Brain microvascular endothelial cell (primary cell): ENCODE data around the gene GLRX2.
A peak's percentile ranks its signal among the peaks of the same experiment; 100 is the strongest.

ENCODE experiments used
- DNase-seq: peaks from one replicate; pipeline ENCODE4 v3.0.0-alpha.2; 2020
- H3K27ac ChIP-seq: fragments of 250-450 bp; sonication (Bioruptor Pico); 2 replicates; pipeline ENCODE4 v1.5.1; 2020; ENCODE audit warnings: mild to moderate bottlenecking, moderate library complexity
- H3K27me3 ChIP-seq: fragments of 250-450 bp; sonication (Bioruptor Pico); replicated peaks from 2 replicates; pipeline ENCODE4 v1.5.1; 2020; ENCODE audit warnings: mild to moderate bottlenecking
- H3K36me3 ChIP-seq: fragments of 250-450 bp; sonication (Bioruptor Pico); replicated peaks from 2 replicates; pipeline ENCODE4 v1.5.1; 2020; ENCODE audit warnings: mild to moderate bottlenecking
- H3K4me3 ChIP-seq: 2 replicates; pipeline ENCODE4 v1.5.1; 2011; ENCODE audit warnings: low read depth, mild to moderate bottlenecking, control low read depth, low read length, moderate library complexity
- CTCF ChIP-seq: IDR thresholded peaks from 2 replicates; pipeline ENCODE4 v1.5.1; 2011; ENCODE audit warnings: low read depth, mild to moderate bottlenecking, moderate library complexity, low read length, control low read depth, inconsistent platforms; ENCODE audit errors: missing control alignments
- in situ Hi-C: cut with HindIII; loops from 2 replicates; pipeline ENCODE4 v1.10.0; 2017; ENCODE audit warnings: low sequenced_read_pairs, low pct_ligation_motif_present

GLRX2 gene

GRCh38 chr1:193069748-193070385 is 35.3 kb downstream of the GLRX2 start:
- no peak overlapping the region for H3K27ac ChIP-seq
- in situ Hi-C loops: no loop called here
- TF ChIP-seq CTCF: peak; percentile 67
- peaks cover 8% of the 10 kb centered on the region for H3K36me3 ChIP-seq
- no peak for DNase-seq
- no peaks in the 10 kb centered on the region for H3K27me3 ChIP-seq
- H3K4me3 ChIP-seq: no peak overlapping the region

GRCh38 chr1:193068013-193068412 is 37.2 kb downstream of the GLRX2 start:
- DNase-seq: no peak
- no peaks in the 10 kb centered on the region for H3K27me3 ChIP-seq
- H3K36me3 ChIP-seq: peaks cover 8% of the 10 kb centered on the region
- TF ChIP-seq CTCF: no peak
- H3K4me3 ChIP-seq: no peak overlapping the region
- no peak overlapping the region for H3K27ac ChIP-seq
- in situ Hi-C loops: no loop called here

GRCh38 chr1:193066606-193067005 is 38.6 kb downstream of the GLRX2 start:
- Histone ChIP-seq H3K4me3 (no peak overlapping the region), H3K27ac (no peak overlapping the region), H3K36me3 (peaks cover 7% of the 10 kb centered on the region), H3K27me3 (no peaks in the 10 kb centered on the region)
- in situ Hi-C loops: no loop called here
- DNase-seq: no peak
- no peak for TF ChIP-seq CTCF

- Histone ChIP-seq H3K27ac (no peak overlapping the region), H3K36me3 (peaks cover 7% of the 10 kb centered on the region), H3K4me3 (no peak overlapping the region), H3K27me3 (no peaks in the 10 kb centered on the region)
- DNase-seq: no peak
- TF ChIP-seq CTCF: no peak
- in situ Hi-C loops: no loop called here
Observed at GRCh38 chr1:193065954-193066353, 39.3 kb downstream of the GLRX2 start.

- no peak overlapping the region for H3K4me3 ChIP-seq
- in situ Hi-C loops: no loop called here
- peak overlapping the region; percentile 1 for H3K27ac ChIP-seq
- TF ChIP-seq CTCF: no peak
- no peak for DNase-seq
- H3K36me3 ChIP-seq: peaks cover 2% of the 10 kb centered on the region
- H3K27me3 ChIP-seq: no peaks in the 10 kb centered on the region
Observed at GRCh38 chr1:193062698-193063463, 42.3 kb downstream of the GLRX2 start.

GRCh38 chr1:193060938-193061337 is 44.3 kb downstream of the GLRX2 start:
- Histone ChIP-seq H3K36me3 (peaks cover 2% of the 10 kb centered on the region), H3K27ac (peak overlapping the region; percentile 92), H3K27me3 (no peaks in the 10 kb centered on the region), H3K4me3 (peak overlapping the region; percentile 94)
- in situ Hi-C loops: no loop called here
- TF ChIP-seq CTCF: no peak
- DNase-seq: no peak
